ENCODE data around the gene GDA. TPM values are rescaled to one million over a fixed set of nuclear protein-coding genes. Genes with fewer than 3 reads are reported as not detected.

GDA gene
- total RNA-seq: not detected in 2 replicates

DNA sequence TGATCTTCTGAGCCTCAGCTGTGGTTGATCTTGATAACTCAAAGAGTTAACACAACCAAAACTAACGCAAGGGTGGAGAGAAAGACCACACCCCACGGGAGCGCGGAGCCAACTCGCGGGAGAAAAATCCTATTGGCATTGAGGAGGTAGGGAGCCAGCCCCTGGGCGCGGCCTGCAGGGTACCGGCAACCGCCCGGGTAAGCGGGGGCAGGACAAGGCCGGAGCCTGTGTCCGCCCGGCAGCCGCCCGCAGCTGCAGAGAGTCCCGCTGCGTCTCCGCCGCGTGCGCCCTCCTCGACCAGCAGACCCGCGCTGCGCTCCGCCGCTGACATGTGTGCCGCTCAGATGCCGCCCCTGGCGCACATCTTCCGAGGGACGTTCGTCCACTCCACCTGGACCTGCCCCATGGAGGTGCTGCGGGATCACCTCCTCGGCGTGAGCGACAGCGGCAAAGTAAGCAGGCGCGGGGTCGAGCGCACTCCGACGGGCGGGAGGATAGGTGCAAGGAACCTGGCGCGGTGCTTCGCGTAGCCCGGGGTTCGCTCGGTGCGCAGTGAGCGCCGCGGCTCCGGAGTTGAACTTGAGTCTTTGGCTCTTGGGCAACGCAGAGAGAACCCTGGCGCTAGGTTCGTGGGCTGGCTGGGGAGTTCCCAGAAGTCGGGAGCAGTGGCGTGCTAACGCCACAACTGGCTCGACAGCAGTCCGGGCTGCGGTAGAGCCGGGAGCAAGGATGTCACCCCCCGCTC lies at the start of gene GDA:
Gene GDA, plus strand, starts transcription at position 210 of the 745 bp plus-strand sequence. Its CDS starts 120 bp downstream, at position 330.

Other genes starting within 250 kb of the GDA start
- gene ABHD17B, start 238.2 kb upstream of the GDA start, total RNA-seq: 13.1 and 14.5 TPM in 2 replicates
- 11.2 and 12.6 TPM in 2 replicates for gene C9orf85, start 237.8 kb upstream of the GDA start, total RNA-seq
- gene C9orf57, start 88.8 kb upstream of the GDA start, total RNA-seq: not detected in 2 replicates
- gene ZFAND5, start 215.8 kb downstream of the GDA start, total RNA-seq: 53.9 and 78.0 TPM in 2 replicates